Measurements from ENCODE around the gene PFKM. TPM values are rescaled to one million over a fixed set of nuclear protein-coding genes. Genes with fewer than 3 reads are reported as not detected.

Gene PFKM
- total and polyA plus RNA-seq, 9 donors = 43.0 to 133 (median 81.1) TPM

GRCh38 chr12:48191096-48191495, 71.9 kb downstream of the PFKM start:
- intact Hi-C loops (cut with DNase I) = loop anchor here in 1 of 4 donors (10.0 kb wide), 1 partner anchor 264 kb away; no protein-coding TSS in a partner anchor
- no peaks in the 10 kb centered on the region for H3K4me1 ChIP-seq (ENCODE audit: insufficient read depth)
- no peak overlapping the region for H3K27ac ChIP-seq
- H3K36me3 ChIP-seq = no peaks in the 10 kb centered on the region
- no peak for DNase-seq
- H3K9me3 ChIP-seq = no peaks in the 10 kb centered on the region
- TF ChIP-seq EP300 (IDR thresholded peaks at IDR 0.05) (no peak), POLR2A (IDR thresholded peaks at IDR 0.05) (no peak)
- TF ChIP-seq, protein P1, sequence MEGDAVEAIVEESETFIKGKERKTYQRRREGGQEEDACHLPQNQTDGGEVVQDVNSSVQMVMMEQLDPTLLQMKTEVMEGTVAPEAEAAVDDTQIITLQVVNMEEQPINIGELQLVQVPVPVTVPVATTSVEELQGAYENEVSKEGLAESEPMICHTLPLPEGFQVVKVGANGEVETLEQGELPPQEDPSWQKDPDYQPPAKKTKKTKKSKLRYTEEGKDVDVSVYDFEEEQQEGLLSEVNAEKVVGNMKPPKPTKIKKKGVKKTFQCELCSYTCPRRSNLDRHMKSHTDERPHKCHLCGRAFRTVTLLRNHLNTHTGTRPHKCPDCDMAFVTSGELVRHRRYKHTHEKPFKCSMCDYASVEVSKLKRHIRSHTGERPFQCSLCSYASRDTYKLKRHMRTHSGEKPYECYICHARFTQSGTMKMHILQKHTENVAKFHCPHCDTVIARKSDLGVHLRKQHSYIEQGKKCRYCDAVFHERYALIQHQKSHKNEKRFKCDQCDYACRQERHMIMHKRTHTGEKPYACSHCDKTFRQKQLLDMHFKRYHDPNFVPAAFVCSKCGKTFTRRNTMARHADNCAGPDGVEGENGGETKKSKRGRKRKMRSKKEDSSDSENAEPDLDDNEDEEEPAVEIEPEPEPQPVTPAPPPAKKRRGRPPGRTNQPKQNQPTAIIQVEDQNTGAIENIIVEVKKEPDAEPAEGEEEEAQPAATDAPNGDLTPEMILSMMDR (IDR thresholded peaks at IDR 0.05) = no peak
- no peak overlapping the region for H3K4me3 ChIP-seq
- H3K27me3 ChIP-seq = no peaks in the 10 kb centered on the region

DNA sequence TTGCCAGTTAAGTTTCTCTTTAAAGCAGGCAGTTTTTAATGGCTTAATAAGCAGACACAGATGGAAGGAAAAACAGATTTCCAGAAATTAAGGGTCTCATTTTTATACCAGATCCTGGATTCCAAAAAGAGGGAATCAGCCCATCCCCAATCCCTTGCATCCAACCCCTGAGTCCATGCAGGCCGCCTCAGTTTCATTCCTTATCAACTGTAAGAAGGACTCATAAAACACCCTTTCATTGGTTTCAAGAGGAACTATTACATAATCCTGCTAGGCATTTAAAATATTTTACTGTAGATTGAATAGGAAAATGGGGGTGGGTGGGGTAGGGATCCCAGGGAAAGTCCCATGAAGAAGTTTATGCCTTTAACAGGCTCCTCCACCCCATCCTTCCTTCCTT, 73.7 kb downstream of the PFKM start:
- no peaks in the 10 kb centered on the region for H3K36me3 ChIP-seq

DNA sequence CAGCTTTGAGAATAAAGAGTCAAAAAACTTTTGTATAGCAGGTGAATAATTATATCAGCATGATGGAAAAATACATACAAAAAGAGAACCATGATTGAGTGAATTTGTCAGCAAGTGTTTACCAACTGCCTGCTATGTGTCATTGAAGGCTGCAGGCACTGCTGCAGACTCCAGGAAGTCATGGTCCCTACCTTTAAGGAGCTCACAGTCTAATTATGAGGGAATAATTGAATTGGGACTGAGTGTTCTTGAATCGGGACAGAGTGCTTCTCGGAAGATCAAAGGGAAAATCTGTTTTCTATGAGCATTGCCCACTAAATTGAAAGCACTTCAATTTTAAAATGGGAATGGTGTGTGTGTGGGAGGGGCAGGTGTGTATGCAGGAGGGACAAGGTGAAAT, 74.5 kb downstream of the PFKM start:
- intact Hi-C loops (cut with DNase I) = loop anchor here in 1 of 4 donors (10.0 kb wide), 1 partner anchor 261 kb away; no protein-coding TSS in a partner anchor
- no peak for DNase-seq
- Histone ChIP-seq H3K27ac (no peak overlapping the region), H3K4me3 (no peak overlapping the region), H3K27me3 (no peaks in the 10 kb centered on the region), H3K4me1 (ENCODE audit: insufficient read depth) (peaks cover 1% of the 10 kb centered on the region), H3K9me3 (no peaks in the 10 kb centered on the region), H3K36me3 (no peaks in the 10 kb centered on the region)
- TF ChIP-seq, protein P1 (IDR thresholded peaks at IDR 0.05) = no peak
- TF ChIP-seq EP300 (IDR thresholded peaks at IDR 0.05) (no peak), POLR2A (IDR thresholded peaks at IDR 0.05) (no peak)
- WGBS, 3 donors = 71 to 92% (median 80%) methylated on average over 2 of the region's 2 CpGs

More for the DNA sequence above, 73.7 kb downstream of the PFKM start:
- intact Hi-C loops (cut with DNase I) = loop anchor here in 1 of 4 donors (10.0 kb wide), 1 partner anchor 262 kb away; no protein-coding TSS in a partner anchor
- 79 to 91% (median 85%) methylated on average over 1 of the region's 1 CpG for WGBS, 3 donors
- Histone ChIP-seq H3K27ac (no peak overlapping the region), H3K27me3 (no peaks in the 10 kb centered on the region), H3K4me1 (ENCODE audit: insufficient read depth) (peaks cover 1% of the 10 kb centered on the region), H3K9me3 (no peaks in the 10 kb centered on the region), H3K4me3 (no peak overlapping the region)
- TF ChIP-seq EP300 (IDR thresholded peaks at IDR 0.05) = no peak
- no peak for TF ChIP-seq POLR2A (IDR thresholded peaks at IDR 0.05)
- TF ChIP-seq, protein P1 (IDR thresholded peaks at IDR 0.05) = no peak
- DNase-seq = no peak

GRCh38 chr12:48194799-48195201, 75.6 kb downstream of the PFKM start:
- Histone ChIP-seq H3K4me3 (no peak overlapping the region), H3K36me3 (no peaks in the 10 kb centered on the region), H3K4me1 (ENCODE audit: insufficient read depth) (peaks cover 1% of the 10 kb centered on the region), H3K9me3 (no peaks in the 10 kb centered on the region), H3K27ac (no peak overlapping the region), H3K27me3 (no peaks in the 10 kb centered on the region)
- TF ChIP-seq POLR2A (IDR thresholded peaks at IDR 0.05) (no peak), EP300 (IDR thresholded peaks at IDR 0.05) (no peak)
- TF ChIP-seq, protein P1 (IDR thresholded peaks at IDR 0.05) = no peak
- intact Hi-C loops (cut with DNase I) = loop anchor here in 1 of 4 donors (10.0 kb wide), 1 partner anchor 260 kb away; no protein-coding TSS in a partner anchor
- WGBS, 3 donors = 59 to 73% (median 69%) methylated on average over 1 of the region's 1 CpG
- no peak for DNase-seq

Small RNA genes lying within 50 kb of the gene (microRNA-seq; reads per million reads assigned to microRNA genes)
- gene MIR6505 = 1.3 to 1.6 (median 1.5) reads per million in 3 donors

Small RNA genes lying within 50 kb of the gene (small RNA-seq; reads per million reads assigned to genes)
- gene MIR6505 (not detected), gene RNU6-1203P (not detected)

Other genes with a start within 250 kb of the PFKM start
- gene VDR, start 214.4 kb upstream of the PFKM start, total RNA-seq = 1 to 10 TPM in 5 of 7 donors, under 1 TPM in 2; 0.71 to 2.7 (median 1.1) TPM
- 1 to 10 TPM in 1 of 2 donors, under 1 TPM in 1; 0.31 to 1.1 TPM for gene VDR, start 214.4 kb upstream of the PFKM start, polyA plus RNA-seq
- gene TMEM106C, start 155.8 kb upstream of the PFKM start, total RNA-seq = 10 to 100 TPM; 31.1 to 87.5 (median 55.0) TPM
- gene TMEM106C, start 155.8 kb upstream of the PFKM start, polyA plus RNA-seq = 100 to 1,000 TPM in 1 of 2 donors, 10 to 100 TPM in 1; 52.0 to 110 TPM
- 1 to 10 TPM in 5 of 7 donors, under 1 TPM in 1, not detected in 1; 0.72 to 1.5 (median 1.1) TPM for gene COL2A1, start 114.9 kb upstream of the PFKM start, total RNA-seq
- under 1 TPM; 0.05 to 0.30 TPM for gene COL2A1, start 114.9 kb upstream of the PFKM start, polyA plus RNA-seq
- 10 to 100 TPM; 14.7 to 28.9 (median 21.6) TPM for gene SENP1, start 13.3 kb upstream of the PFKM start, total RNA-seq
- gene SENP1, start 13.3 kb upstream of the PFKM start, polyA plus RNA-seq = 10 to 100 TPM in 1 of 2 donors, 1 to 10 TPM in 1; 6.2 to 10.4 TPM
- 10 to 100 TPM; 18.8 to 41.4 (median 29.4) TPM for gene ASB8, start 38.2 kb downstream of the PFKM start, total RNA-seq
- gene ASB8, start 38.2 kb downstream of the PFKM start, polyA plus RNA-seq = 10 to 100 TPM; 18.8 to 51.6 TPM
- 10 to 100 TPM in 1 of 7 donors, 1 to 10 TPM in 6; 3.9 to 16.6 (median 6.0) TPM for gene CCDC184, start 64.3 kb downstream of the PFKM start, total RNA-seq
- 1 to 10 TPM; 3.4 to 6.9 TPM for gene CCDC184, start 64.3 kb downstream of the PFKM start, polyA plus RNA-seq
- gene OR10AD1, start 83.9 kb downstream of the PFKM start, total RNA-seq = not detected
- not detected for gene OR10AD1, start 83.9 kb downstream of the PFKM start, polyA plus RNA-seq
- gene ZNF641, start 231.6 kb downstream of the PFKM start, total RNA-seq = 10 to 100 TPM; 18.5 to 50.0 (median 36.6) TPM
- 10 to 100 TPM; 14.0 to 50.3 TPM for gene ZNF641, start 231.6 kb downstream of the PFKM start, polyA plus RNA-seq

All from ovary (tissue), 9 donors.